Activated CD4-positive, alpha-beta memory T cell treated with anti-CD3 and anti-CD28 coated beads for 36 hours (primary cell): ENCODE data around the gene GHDC. TPM values are rescaled to one million over a fixed set of nuclear protein-coding genes. Genes with fewer than 3 reads are reported as not detected.
"Not testable (repeated sequence)": the region's sequence is repeated elsewhere in the genome, so short reads cannot be mapped to it uniquely, and the experiment has no call there.

ENCODE experiments used
- CTCF ChIA-PET: fragments of 350-600 bp; sonication (Branson Sonifier 250); formaldehyde crosslinking; loops from one replicate; lab custom pipeline; 2021; ENCODE audit warnings: antibody characterized with exemption, inconsistent platforms; lab: Charles Lee
- POLR2A ChIA-PET: fragments of 350-600 bp; sonication (Branson Sonifier 250); formaldehyde crosslinking; loops from one replicate; lab custom pipeline; 2021; ENCODE audit warnings: antibody characterized with exemption; lab: Charles Lee
- DNase-seq: peaks from one replicate; pipeline ENCODE4 v3.0.0-alpha.2; 2020
- H3K27ac Mint-ChIP-seq: one replicate; pipeline ENCODE4 v1.8.0; 2021; ENCODE audit warnings: mixed read lengths
- H3K27me3 Mint-ChIP-seq: one replicate; pipeline ENCODE4 v1.8.0; 2021; ENCODE audit warnings: mixed read lengths
- H3K36me3 Mint-ChIP-seq: one replicate; pipeline ENCODE4 v1.8.0; 2021; ENCODE audit warnings: mixed read lengths
- H3K4me1 Mint-ChIP-seq: one replicate; pipeline ENCODE4 v1.8.0; 2021; ENCODE audit warnings: low read depth, mixed read lengths
- H3K4me3 Mint-ChIP-seq: one replicate; pipeline ENCODE4 v1.8.0; 2021; ENCODE audit warnings: mild to moderate bottlenecking, mixed read lengths
- H3K9me3 Mint-ChIP-seq: one replicate; pipeline ENCODE4 v1.8.0; 2021; ENCODE audit warnings: mixed read lengths
- intact Hi-C: fragments of 100-400 bp; cut with micrococcal nuclease; formaldehyde crosslinking; loops from one replicate; pipeline ENCODE4 v1.15.1; 2023
- total RNA-seq, 2 experiments: library from RNA; stranded (reverse); gene quantifications; one replicate each; pipeline ENCODE4 v1.2.3, GENCODE V29; 2021

The GHDC gene
- total RNA-seq, 2 experiments from 2014 or later, result 13.1 to 13.5 TPM

- CTCF ChIA-PET, result no interaction called here
- Mint-ChIP-seq H3K27me3 (no peaks in the 10 kb centered on the region), H3K27ac (no peak overlapping the region)
Observed at GRCh38 chr17:42166196-42166763, 28.0 kb downstream of the GHDC start.

GRCh38 chr17:42165751-42166150, 28.5 kb downstream of the GHDC start:
- Mint-ChIP-seq H3K27ac (no peak overlapping the region), H3K9me3 (no peaks in the 10 kb centered on the region), H3K4me3 (no peak overlapping the region), H3K36me3 (no peaks in the 10 kb centered on the region), H3K27me3 (no peaks in the 10 kb centered on the region), H3K4me1 (no peaks in the 10 kb centered on the region)
- ChIA-PET POLR2A (no interaction called here), CTCF (no interaction called here)
- DNase-seq, result no peak
- intact Hi-C loops, result no loop called here

More at GRCh38 chr17:42166196-42166763, 28.0 kb downstream of the GHDC start:
- POLR2A ChIA-PET, result no interaction called here
- no peaks in the 10 kb centered on the region for H3K36me3 Mint-ChIP-seq
- intact Hi-C loops, result no loop called here
- no peak for DNase-seq
- no peak overlapping the region for H3K4me3 Mint-ChIP-seq
- H3K9me3 Mint-ChIP-seq, result no peaks in the 10 kb centered on the region
- H3K4me1 Mint-ChIP-seq, result no peaks in the 10 kb centered on the region

- Mint-ChIP-seq H3K4me1 (no peaks in the 10 kb centered on the region), H3K36me3 (no peaks in the 10 kb centered on the region), H3K27me3 (no peaks in the 10 kb centered on the region), H3K4me3 (no peak overlapping the region), H3K9me3 (no peaks in the 10 kb centered on the region), H3K27ac (no peak overlapping the region)
- intact Hi-C loops, result no loop called here
- ChIA-PET CTCF (interaction anchor here (0.6 to 2.3 kb wide), 10 partner anchors 15 to 661 kb away, joined by 3 to 10 read pairs (median 4); no protein-coding TSS in a partner anchor), POLR2A (no interaction called here)
- no peak for DNase-seq
Observed at GRCh38 chr17:42163696-42164407, 30.4 kb downstream of the GHDC start.

- ChIA-PET POLR2A (no interaction called here), CTCF (interaction anchor here (0.6 to 2.3 kb wide), 10 partner anchors 14 to 662 kb away, joined by 3 to 10 read pairs (median 4); no protein-coding TSS in a partner anchor)
- peak; percentile 71 for DNase-seq
- intact Hi-C loops, result no loop called here
- H3K4me1 Mint-ChIP-seq, result no peaks in the 10 kb centered on the region
- H3K4me3 Mint-ChIP-seq, result no peak overlapping the region
- no peaks in the 10 kb centered on the region for H3K9me3 Mint-ChIP-seq
- H3K27ac Mint-ChIP-seq, result no peak overlapping the region
- H3K27me3 Mint-ChIP-seq, result no peaks in the 10 kb centered on the region
- no peaks in the 10 kb centered on the region for H3K36me3 Mint-ChIP-seq
Observed at GRCh38 chr17:42163113-42163512, 31.2 kb downstream of the GHDC start.

GRCh38 chr17:42160531-42160910, 33.8 kb downstream of the GHDC start:
- Mint-ChIP-seq H3K4me3 (no peak overlapping the region), H3K9me3 (no peaks in the 10 kb centered on the region), H3K4me1 (peaks cover 6% of the 10 kb centered on the region), H3K36me3 (no peaks in the 10 kb centered on the region), H3K27ac (no peak overlapping the region), H3K27me3 (no peaks in the 10 kb centered on the region)
- no peak for DNase-seq
- intact Hi-C loops, result no loop called here
- ChIA-PET POLR2A (no interaction called here), CTCF (interaction anchor here (0.8 kb wide), 1 partner anchor 24 kb away, joined by 3 read pairs; no protein-coding TSS in a partner anchor)

GRCh38 chr17:42159796-42160530, 34.3 kb downstream of the GHDC start:
- Mint-ChIP-seq H3K4me3 (no peak overlapping the region), H3K4me1 (peaks cover 6% of the 10 kb centered on the region)
- POLR2A ChIA-PET, result no interaction called here

GRCh38 chr17:42155614-42156045, 38.7 kb downstream of the GHDC start:
- POLR2A ChIA-PET, result interaction anchor here (0.8 kb wide), 1 partner anchor 17 kb away, joined by 3 read pairs; no protein-coding TSS in a partner anchor

More at GRCh38 chr17:42159796-42160530, 34.3 kb downstream of the GHDC start:
- Mint-ChIP-seq H3K27me3 (no peaks in the 10 kb centered on the region), H3K9me3 (no peaks in the 10 kb centered on the region), H3K27ac (no peak overlapping the region), H3K36me3 (no peaks in the 10 kb centered on the region)
- intact Hi-C loops, result loop anchor here (5.0 kb wide), 1 partner anchor 48 kb away; the partner anchor contains the start of gene DHX58
- CTCF ChIA-PET, result interaction anchor here (0.8 kb wide), 1 partner anchor 25 kb away, joined by 3 read pairs; no protein-coding TSS in a partner anchor
- DNase-seq, result no peak

GRCh38 chr17:42153919-42154742, 40.2 kb downstream of the GHDC start:
- H3K4me3 Mint-ChIP-seq, result peak overlapping the region; percentile 86

More at GRCh38 chr17:42155614-42156045, 38.7 kb downstream of the GHDC start:
- DNase-seq, result no peak
- Mint-ChIP-seq H3K36me3 (peaks cover 3% of the 10 kb centered on the region), H3K27ac (no peak overlapping the region), H3K4me3 (peak overlapping the region; percentile 86), H3K4me1 (peaks cover 34% of the 10 kb centered on the region), H3K27me3 (no peaks in the 10 kb centered on the region), H3K9me3 (no peaks in the 10 kb centered on the region)
- CTCF ChIA-PET, result interaction anchor here (0.7 to 2.8 kb wide), 2 partner anchors 26 to 112 kb away, joined by 3 to 7 read pairs; partner anchors contain the start of gene KCNH4
- intact Hi-C loops, result loop anchor here (2.0 to 5.0 kb wide), 4 partner anchors 23 to 189 kb away; partner anchors contain the start of genes CNP, DHX58 and KCNH4

GRCh38 chr17:42146911-42147607, 47.2 kb downstream of the GHDC start:
- peaks cover 10% of the 10 kb centered on the region for H3K36me3 Mint-ChIP-seq

More at GRCh38 chr17:42153919-42154742, 40.2 kb downstream of the GHDC start:
- DNase-seq, result peak; percentile 20
- H3K9me3 Mint-ChIP-seq, result no peaks in the 10 kb centered on the region
- POLR2A ChIA-PET, result interaction anchor here (0.6 to 1.3 kb wide), 4 partner anchors 18 to 120 kb away, joined by 3 to 6 read pairs (median 3); no protein-coding TSS in a partner anchor
- peaks cover 3% of the 10 kb centered on the region for H3K36me3 Mint-ChIP-seq
- CTCF ChIA-PET, result interaction anchor here (1.0 to 2.8 kb wide), 2 partner anchors 18 to 28 kb away, joined by 3 to 7 read pairs; partner anchors contain the start of gene KCNH4
- intact Hi-C loops, result loop anchor here (2.0 kb wide), 3 partner anchors 21 to 187 kb away; partner anchors contain the start of genes CNP and KCNH4
- H3K27ac Mint-ChIP-seq, result peak overlapping the region; percentile 80
- no peaks in the 10 kb centered on the region for H3K27me3 Mint-ChIP-seq
- H3K4me1 Mint-ChIP-seq, result peaks cover 34% of the 10 kb centered on the region

GRCh38 chr17:42143138-42143537, 51.2 kb downstream of the GHDC start:
- H3K9me3 Mint-ChIP-seq, intact Hi-C loops, POLR2A ChIA-PET, H3K27me3 Mint-ChIP-seq, DNase-seq, H3K4me3 Mint-ChIP-seq, H3K27ac Mint-ChIP-seq: not testable (repeated sequence)
- H3K36me3 Mint-ChIP-seq, result peaks cover 19% of the 10 kb centered on the region
- H3K4me1 Mint-ChIP-seq, result peaks cover 33% of the 10 kb centered on the region
- CTCF ChIA-PET, result interaction anchor here (1.7 kb wide), 1 partner anchor 39 kb away, joined by 3 read pairs; no protein-coding TSS in a partner anchor

More at GRCh38 chr17:42146911-42147607, 47.2 kb downstream of the GHDC start:
- Mint-ChIP-seq H3K4me3 (no peak overlapping the region), H3K9me3 (no peaks in the 10 kb centered on the region), H3K4me1 (peaks cover 31% of the 10 kb centered on the region), H3K27me3 (no peaks in the 10 kb centered on the region), H3K27ac (peak overlapping the region; percentile 18)
- intact Hi-C loops, result no loop called here
- DNase-seq, result no peak
- CTCF ChIA-PET, result interaction anchor here (0.7 kb wide), 1 partner anchor 16 kb away, joined by 4 read pairs; no protein-coding TSS in a partner anchor
- POLR2A ChIA-PET, result no interaction called here
